ENCODE results near the gene HDAC5. TPM values are rescaled to one million over a fixed set of nuclear protein-coding genes. Genes with fewer than 3 reads are reported as not detected.
"Not testable (repeated sequence)": the region's sequence is repeated elsewhere in the genome, so short reads cannot be mapped to it uniquely, and the experiment has no call there.

HDAC5 gene
- total RNA-seq, 3 donors from 2014 or later = 18.9 to 48.3 (median 32.4) TPM

GRCh38 chr17:44164476-44164875 lies 41.0 kb upstream of the HDAC5 start:
- intact Hi-C loops (cut with DNase I, micrococcal nuclease) = loop anchor here in 1 of 2 donors (10.0 kb wide), 1 partner anchor 220 kb away; the partner anchor contains the start of gene PPY
- no peak for DNase-seq
- TF ChIP-seq CTCF (IDR thresholded peaks at IDR 0.05) = no peak
- Histone ChIP-seq H3K4me3 (no peak overlapping the region), H3K36me3 (ENCODE audit: low read depth) (no peaks in the 10 kb centered on the region), H3K4me1 (ENCODE audit: low read depth) (no peaks in the 10 kb centered on the region), H3K9me3 (no peaks in the 10 kb centered on the region)
- no peak for ATAC-seq

GRCh38 chr17:44159519-44160210 lies 36.2 kb upstream of the HDAC5 start:
- intact Hi-C loops (cut with DNase I, micrococcal nuclease) = loop anchor here in 1 of 2 donors (10.0 kb wide), 1 partner anchor 215 kb away; the partner anchor contains the start of gene PPY
- TF ChIP-seq CTCF (IDR thresholded peaks at IDR 0.05) = no peak
- no peak for DNase-seq

GRCh38 chr17:44155488-44155887 lies 32.0 kb upstream of the HDAC5 start:
- intact Hi-C loops (cut with DNase I, micrococcal nuclease) = no loop called here
- DNase-seq (no peak), ATAC-seq (no peak)
- Histone ChIP-seq H3K36me3 (ENCODE audit: low read depth) (no peaks in the 10 kb centered on the region), H3K4me3 (no peak overlapping the region), H3K4me1 (ENCODE audit: low read depth) (no peaks in the 10 kb centered on the region), H3K9me3 (no peaks in the 10 kb centered on the region)
- TF ChIP-seq CTCF (IDR thresholded peaks at IDR 0.05) = no peak

More at GRCh38 chr17:44159519-44160210, 36.2 kb upstream of the HDAC5 start:
- H3K4me1 ChIP-seq (ENCODE audit: low read depth) = no peaks in the 10 kb centered on the region
- no peak overlapping the region for H3K4me3 ChIP-seq
- ATAC-seq = no peak
- no peaks in the 10 kb centered on the region for H3K36me3 ChIP-seq (ENCODE audit: low read depth)
- no peaks in the 10 kb centered on the region for H3K9me3 ChIP-seq

GRCh38 chr17:44152875-44153274 lies 29.4 kb upstream of the HDAC5 start:
- no peak for DNase-seq
- intact Hi-C loops (cut with DNase I, micrococcal nuclease) = no loop called here
- TF ChIP-seq CTCF (IDR thresholded peaks at IDR 0.05) = no peak

GRCh38 chr17:44149750-44150329 lies 26.4 kb upstream of the HDAC5 start:
- intact Hi-C loops (cut with DNase I, micrococcal nuclease) = no loop called here
- DNase-seq (no peak), ATAC-seq (no peak)

More at GRCh38 chr17:44152875-44153274, 29.4 kb upstream of the HDAC5 start:
- no peaks in the 10 kb centered on the region for H3K36me3 ChIP-seq (ENCODE audit: low read depth)
- H3K9me3 ChIP-seq = no peaks in the 10 kb centered on the region
- no peak for ATAC-seq
- no peaks in the 10 kb centered on the region for H3K4me1 ChIP-seq (ENCODE audit: low read depth)
- H3K4me3 ChIP-seq = no peak overlapping the region

GRCh38 chr17:44149066-44149465 lies 25.6 kb upstream of the HDAC5 start:
- H3K4me1 ChIP-seq (ENCODE audit: low read depth); intact Hi-C loops (cut with DNase I, micrococcal nuclease); ATAC-seq; H3K36me3 ChIP-seq (ENCODE audit: low read depth); DNase-seq; H3K4me3 ChIP-seq; H3K9me3 ChIP-seq: not testable (repeated sequence)

More at GRCh38 chr17:44149750-44150329, 26.4 kb upstream of the HDAC5 start:
- Histone ChIP-seq H3K36me3 (ENCODE audit: low read depth) (no peaks in the 10 kb centered on the region), H3K4me3 (no peak overlapping the region), H3K4me1 (ENCODE audit: low read depth) (no peaks in the 10 kb centered on the region), H3K9me3 (no peaks in the 10 kb centered on the region)
- no peak for TF ChIP-seq CTCF (IDR thresholded peaks at IDR 0.05)
